ENCODE measurements around the gene EPHA2.

GRCh38 chr1:16173447-16174260 lies 17.8 kb upstream of the EPHA2 start:
- no peak for TF ChIP-seq CTCF (IDR thresholded peaks at IDR 0.05; ENCODE audit: low read depth, low read length)
- TF ChIP-seq POLR2A (IDR thresholded peaks at IDR 0.05; ENCODE audit: extremely low read depth, insufficient read length) = no peak
- TF ChIP-seq, protein P1, sequence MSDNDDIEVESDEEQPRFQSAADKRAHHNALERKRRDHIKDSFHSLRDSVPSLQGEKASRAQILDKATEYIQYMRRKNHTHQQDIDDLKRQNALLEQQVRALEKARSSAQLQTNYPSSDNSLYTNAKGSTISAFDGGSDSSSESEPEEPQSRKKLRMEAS (IDR thresholded peaks at IDR 0.05; ENCODE audit: low read depth, low read length) = no peak
